NCI-H524 (cell line): ENCODE data around the gene PSTPIP1.

Source experiments
- DNase-seq, 2 experiments: peaks; one replicate each; lab custom pipeline; 2025; lab: John Stamatoyannopoulos, UW

Gene PSTPIP1

GRCh38 chr15:76999996-77000395 is 5.1 kb downstream of the PSTPIP1 start:
- DNase-seq = no peak

- no peak for DNase-seq
These were observed 6.4 kb downstream of the PSTPIP1 start for GRCh38 chr15:77001351-77001750.

- no peak for DNase-seq
These were observed 7.0 kb downstream of the PSTPIP1 start for GRCh38 chr15:77001966-77002365.

GRCh38 chr15:77002436-77002835 is 7.5 kb downstream of the PSTPIP1 start:
- DNase-seq = no peak

- DNase-seq = no peak
These were observed 8.3 kb downstream of the PSTPIP1 start for GRCh38 chr15:77002954-77003912.

GRCh38 chr15:77004189-77004588 is 9.3 kb downstream of the PSTPIP1 start:
- DNase-seq = no peak

GRCh38 chr15:77009176-77009575 is 14.2 kb downstream of the PSTPIP1 start:
- DNase-seq = no peak

- no peak for DNase-seq
These were observed 14.9 kb downstream of the PSTPIP1 start for GRCh38 chr15:77009646-77010311.

- no peak for DNase-seq
These were observed 15.4 kb downstream of the PSTPIP1 start for GRCh38 chr15:77010312-77010686.

- DNase-seq = no peak
These were observed 15.9 kb downstream of the PSTPIP1 start for GRCh38 chr15:77010857-77011256.

- no peak for DNase-seq
These were observed 17.3 kb downstream of the PSTPIP1 start for GRCh38 chr15:77012117-77012712.

- no peak for DNase-seq
These were observed 17.9 kb downstream of the PSTPIP1 start for GRCh38 chr15:77012868-77013267.

- DNase-seq = no peak
These were observed 18.8 kb downstream of the PSTPIP1 start for GRCh38 chr15:77013776-77014131.

- DNase-seq = no peak
These were observed 19.5 kb downstream of the PSTPIP1 start for GRCh38 chr15:77014132-77015081.

- DNase-seq = no peak
These were observed 20.9 kb downstream of the PSTPIP1 start for GRCh38 chr15:77015646-77016320.

- no peak for DNase-seq
These were observed 21.4 kb downstream of the PSTPIP1 start for GRCh38 chr15:77016321-77016695.

GRCh38 chr15:77017091-77017660 is 22.2 kb downstream of the PSTPIP1 start:
- DNase-seq = no peak

GRCh38 chr15:77017761-77018720 is 23.1 kb downstream of the PSTPIP1 start:
- no peak for DNase-seq

GRCh38 chr15:77018796-77019505 is 24.0 kb downstream of the PSTPIP1 start:
- DNase-seq = no peak
